ENCODE data around the gene CEP43. TPM values are rescaled to one million over a fixed set of nuclear protein-coding genes. Genes with fewer than 3 reads are reported as not detected.

The CEP43 gene
- total RNA-seq, 1 experiment from 2014 or later, result 15.2 TPM

- CTCF ChIA-PET, result no interaction called here
- Histone ChIP-seq H3K9ac (ENCODE audit: low read length) (no peak overlapping the region), H3F3A (ENCODE audit: low read length, unreplicated experiment) (no peaks in the 10 kb centered on the region), H3K27ac (ENCODE audit: low read length) (no peak overlapping the region), H3K4me2 (ENCODE audit: low read length) (no peak overlapping the region), H2AFZ (ENCODE audit: low read length) (no peak overlapping the region), H4K20me1 (ENCODE audit: low read length) (no peaks in the 10 kb centered on the region), H3K4me3 (ENCODE audit: low read length) (no peak overlapping the region), H3K9me3 (ENCODE audit: low read length) (no peaks in the 10 kb centered on the region), H3K27me3 (ENCODE audit: low read length) (no peaks in the 10 kb centered on the region), H3K4me1 (ENCODE audit: insufficient read depth, low read length) (no peaks in the 10 kb centered on the region), H3K9me2 (replicated peaks; ENCODE audit: low read length) (no peaks in the 10 kb centered on the region), H3K79me2 (ENCODE audit: low read length) (no peaks in the 10 kb centered on the region), H3K36me3 (ENCODE audit: low read depth, low read length) (no peaks in the 10 kb centered on the region)
- POLR2A ChIA-PET (ENCODE audit: unreplicated experiment), result no interaction called here
- ATAC-seq (no peak), DNase-seq (no peak)
- BruUV-seq (replicated peaks), result no TSS peak
- intact Hi-C loops (cut with micrococcal nuclease), result no loop called here
- TF ChIP-seq CTCF (conservative IDR thresholded peaks at IDR 0.05; ENCODE audit: low read depth, low read length) (no peak), EZH2phosphoT487 (IDR thresholded peaks at IDR 0.05; ENCODE audit: borderline replicate concordance, low read length) (no peak), EZH2 (IDR thresholded peaks at IDR 0.05; ENCODE audit: low read length, unreplicated experiment) (no peak)
These were observed 29.7 kb upstream of the CEP43 start for GRCh38 chr6:166969390-166970002.

- POLR2A ChIA-PET (ENCODE audit: unreplicated experiment), result no interaction called here
- H3K9ac ChIP-seq (ENCODE audit: low read length), result no peak overlapping the region
- no TSS peak for BruUV-seq (replicated peaks)
- DNase-seq (no peak), ATAC-seq (no peak)
- intact Hi-C loops (cut with micrococcal nuclease), result no loop called here
- H3K9me3 ChIP-seq (ENCODE audit: low read length), result no peaks in the 10 kb centered on the region
- no peaks in the 10 kb centered on the region for H3K9me2 ChIP-seq (replicated peaks; ENCODE audit: low read length)
- no peak overlapping the region for H3K27ac ChIP-seq (ENCODE audit: low read length)
- H3F3A ChIP-seq (ENCODE audit: low read length, unreplicated experiment), result no peaks in the 10 kb centered on the region
- CTCF ChIA-PET, result no interaction called here
- no peaks in the 10 kb centered on the region for H3K79me2 ChIP-seq (ENCODE audit: low read length)
- no peak overlapping the region for H3K4me2 ChIP-seq (ENCODE audit: low read length)
- no peaks in the 10 kb centered on the region for H4K20me1 ChIP-seq (ENCODE audit: low read length)
- no peaks in the 10 kb centered on the region for H3K27me3 ChIP-seq (ENCODE audit: low read length)
- H3K36me3 ChIP-seq (ENCODE audit: low read depth, low read length), result no peaks in the 10 kb centered on the region
- H3K4me1 ChIP-seq (ENCODE audit: insufficient read depth, low read length), result no peaks in the 10 kb centered on the region
- no peak overlapping the region for H2AFZ ChIP-seq (ENCODE audit: low read length)
- no peak for TF ChIP-seq CTCF (conservative IDR thresholded peaks at IDR 0.05; ENCODE audit: low read depth, low read length)
- TF ChIP-seq EZH2phosphoT487 (IDR thresholded peaks at IDR 0.05; ENCODE audit: borderline replicate concordance, low read length), result no peak
- TF ChIP-seq EZH2 (IDR thresholded peaks at IDR 0.05; ENCODE audit: low read length, unreplicated experiment), result no peak
- no peak overlapping the region for H3K4me3 ChIP-seq (ENCODE audit: low read length)
These were observed 29.1 kb upstream of the CEP43 start for GRCh38 chr6:166970091-166970490.

GRCh38 chr6:166970776-166971175 lies 28.4 kb upstream of the CEP43 start:
- no peak overlapping the region for H3K4me3 ChIP-seq (ENCODE audit: low read length)
- H3K4me2 ChIP-seq (ENCODE audit: low read length), result no peak overlapping the region
- no peaks in the 10 kb centered on the region for H3K79me2 ChIP-seq (ENCODE audit: low read length)
- POLR2A ChIA-PET (ENCODE audit: unreplicated experiment), result no interaction called here
- no peak overlapping the region for H2AFZ ChIP-seq (ENCODE audit: low read length)
- ATAC-seq, result no peak
- H4K20me1 ChIP-seq (ENCODE audit: low read length), result no peaks in the 10 kb centered on the region
- intact Hi-C loops (cut with micrococcal nuclease), result no loop called here
- no TSS peak for BruUV-seq (replicated peaks)
- no peaks in the 10 kb centered on the region for H3K9me2 ChIP-seq (replicated peaks; ENCODE audit: low read length)
- H3K27ac ChIP-seq (ENCODE audit: low read length), result no peak overlapping the region
- CTCF ChIA-PET, result no interaction called here
- no peaks in the 10 kb centered on the region for H3K9me3 ChIP-seq (ENCODE audit: low read length)
- H3K9ac ChIP-seq (ENCODE audit: low read length), result no peak overlapping the region
- H3K27me3 ChIP-seq (ENCODE audit: low read length), result no peaks in the 10 kb centered on the region
- no peak for TF ChIP-seq EZH2phosphoT487 (IDR thresholded peaks at IDR 0.05; ENCODE audit: borderline replicate concordance, low read length)
- TF ChIP-seq EZH2 (IDR thresholded peaks at IDR 0.05; ENCODE audit: low read length, unreplicated experiment), result no peak
- no peak for TF ChIP-seq CTCF (conservative IDR thresholded peaks at IDR 0.05; ENCODE audit: low read depth, low read length)
- no peaks in the 10 kb centered on the region for H3K4me1 ChIP-seq (ENCODE audit: insufficient read depth, low read length)
- no peaks in the 10 kb centered on the region for H3K36me3 ChIP-seq (ENCODE audit: low read depth, low read length)
- H3F3A ChIP-seq (ENCODE audit: low read length, unreplicated experiment), result no peaks in the 10 kb centered on the region
- DNase-seq, result no peak

Data from PC-3 (cell line).